GM12891 (cell line): ENCODE measurements around the gene KCNA3.

ENCODE experiments used
- POLR2A ChIP-seq: IDR thresholded peaks from 2 replicates; pipeline ENCODE4 v1.6.1; 2011; ENCODE audit warnings: low read depth, low read length, control low read depth
- POLR2AphosphoS5 ChIP-seq: IDR thresholded peaks from 2 replicates; pipeline ENCODE4 v1.6.1; 2011; ENCODE audit warnings: low read depth, low read length, control low read depth
- SPI1 ChIP-seq: IDR thresholded peaks from 2 replicates; pipeline ENCODE4 v1.6.1; 2011; ENCODE audit warnings: low read depth, low read length, control low read depth

DNA sequence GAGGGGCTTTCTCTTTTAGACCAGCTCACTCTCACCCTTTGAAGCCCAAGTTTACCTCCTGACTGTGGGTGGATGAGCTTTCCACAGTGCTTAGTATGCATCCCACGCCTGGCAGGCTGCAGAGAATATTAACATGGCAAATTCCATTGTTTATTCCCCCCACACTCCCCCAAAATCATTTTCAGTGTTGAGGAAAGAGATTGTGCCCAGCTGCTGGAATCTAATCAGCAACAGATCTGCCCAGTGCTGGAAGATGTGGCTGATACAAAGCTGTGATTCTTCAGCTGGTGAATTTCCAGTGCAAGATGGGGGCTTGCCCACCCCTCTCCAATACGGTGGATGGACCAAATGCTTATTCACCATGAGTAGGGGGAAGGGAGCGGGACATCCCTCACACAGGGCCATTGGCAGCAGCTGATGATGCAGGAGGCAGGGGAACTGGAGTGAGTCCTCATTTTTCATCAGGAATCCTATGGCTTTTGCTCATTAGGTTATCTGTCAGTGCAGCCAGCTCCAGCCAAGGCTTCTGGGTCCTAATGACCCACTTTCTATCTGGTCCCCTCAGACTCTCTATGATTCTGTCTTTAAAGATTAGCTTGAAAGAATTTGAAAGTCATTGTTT lies 39.7 kb upstream of the KCNA3 start:
- TF ChIP-seq POLR2A (no peak), SPI1 (no peak), POLR2AphosphoS5 (no peak)
